IMR-90 (cell line): Measurements from ENCODE around the gene NCAPH2. TPM values are rescaled to one million over a fixed set of nuclear protein-coding genes. Genes with fewer than 3 reads are reported as not detected.

Experiments
- ATAC-seq: fragments of 200-7000 bp; cut with Tn5 transposase; 2 replicates; pipeline ENCODE4 v1.9.1; 2020; ENCODE audit warnings: low read depth, mild to moderate bottlenecking, moderate library complexity
- BruUV-seq: library from RNA; stranded (reverse); fragments of 400-500 nt; replicated peaks from 2 replicates; lab custom pipeline; 2021; lab: Mats Ljungman, UMichigan
- CTCF ChIA-PET: fragments of 300-600 bp; formaldehyde crosslinking; extraction: SDS; loops from one replicate; lab custom pipeline; 2021; ENCODE audit warnings: antibody characterized with exemption; lab: Yijun Ruan, JAX
- POLR2A ChIA-PET: fragments of 300-600 bp; sonication (Branson Sonifier 250); formaldehyde crosslinking; loops from one replicate; lab custom pipeline; 2022; ENCODE audit warnings: antibody characterized with exemption; ENCODE audit not compliant: unreplicated experiment; lab: Charles Lee
- DNase-seq: peaks from one replicate; pipeline ENCODE4 v3.0.0; 2013
- H2AFZ ChIP-seq: replicated peaks from 2 replicates; pipeline ENCODE3; 2013; ENCODE audit warnings: low read length, mild to moderate bottlenecking; ENCODE audit not compliant: poor library complexity
- H2AK5ac ChIP-seq: 2 replicates; pipeline ENCODE4 v1.6.1; 2013; ENCODE audit warnings: low read depth, low read length, inconsistent platforms
- H2AK9ac ChIP-seq: replicated peaks from 2 replicates; pipeline ENCODE3; 2013; ENCODE audit warnings: mild to moderate bottlenecking, low read depth, low read length, moderate library complexity; ENCODE audit not compliant: poor library complexity
- H2BK120ac ChIP-seq: 2 replicates; pipeline ENCODE4 v1.6.1; 2013; ENCODE audit warnings: low read depth, low read length, inconsistent platforms
- H2BK15ac ChIP-seq: 3 replicates; pipeline ENCODE4 v1.6.1; 2013; ENCODE audit warnings: low read depth, low read length, inconsistent platforms
- H2BK20ac ChIP-seq: 2 replicates; pipeline ENCODE4 v1.6.1; 2013; ENCODE audit warnings: low read depth, mild to moderate bottlenecking, inconsistent platforms, low read length, moderate library complexity
- H2BK5ac ChIP-seq: 2 replicates; pipeline ENCODE4 v1.6.1; 2013; ENCODE audit warnings: mild to moderate bottlenecking, low read depth, low read length, inconsistent platforms; ENCODE audit not compliant: poor library complexity, severe bottlenecking
- H3K14ac ChIP-seq: replicated peaks from 2 replicates; pipeline ENCODE4 v1.6.1; 2013; ENCODE audit warnings: low read depth, low read length, inconsistent platforms
- H3K18ac ChIP-seq: 2 replicates; pipeline ENCODE4 v1.6.1; 2013; ENCODE audit warnings: low read depth, low read length, control low read depth
- H3K23ac ChIP-seq: 2 replicates; pipeline ENCODE4 v1.6.1; 2013; ENCODE audit warnings: low read depth, low read length, inconsistent platforms
- H3K27ac ChIP-seq: 2 replicates; pipeline ENCODE4 v1.5.1; 2013; ENCODE audit warnings: mild to moderate bottlenecking, control low read depth, low read length; ENCODE audit not compliant: insufficient read depth
- H3K27me3 ChIP-seq: 2 replicates; pipeline ENCODE4 v1.6.1; 2013; ENCODE audit warnings: low read length; ENCODE audit not compliant: control insufficient read depth, insufficient read depth
- H3K36me3 ChIP-seq: 2 replicates; pipeline ENCODE4 v1.6.1; 2013; ENCODE audit warnings: low read length, mixed read lengths; ENCODE audit not compliant: control insufficient read depth, insufficient read depth
- H3K4ac ChIP-seq: 2 replicates; pipeline ENCODE4 v1.6.1; 2013; ENCODE audit warnings: low read depth, low read length, inconsistent platforms
- H3K4me1 ChIP-seq: 2 replicates; pipeline ENCODE4 v1.6.1; 2013; ENCODE audit warnings: low read length, mixed read lengths; ENCODE audit not compliant: control insufficient read depth, insufficient read depth
- H3K4me2 ChIP-seq: 2 replicates; pipeline ENCODE4 v1.6.1; 2013; ENCODE audit warnings: low read depth, mild to moderate bottlenecking, control low read depth, low read length, moderate library complexity
- H3K4me3 ChIP-seq: 2 replicates; pipeline ENCODE4 v1.5.1; 2013; ENCODE audit warnings: low read depth, mild to moderate bottlenecking, control low read depth, low read length, moderate library complexity; ENCODE audit not compliant: insufficient read depth
- H3K56ac ChIP-seq: 2 replicates; pipeline ENCODE4 v1.6.1; 2013; ENCODE audit warnings: low read length, inconsistent platforms; ENCODE audit not compliant: insufficient read depth; ENCODE audit errors: extremely low read depth
- H3K79me1 ChIP-seq, 2 experiments: 2 replicates each; pipeline ENCODE4 v1.6.1; 2013; ENCODE audit warnings: low read length in 2 of 2, inconsistent platforms in 1 of 2, low read depth in 1 of 2
- H3K9ac ChIP-seq: 2 replicates; pipeline ENCODE4 v1.6.1; 2013; ENCODE audit warnings: low read depth, low read length, control low read depth
- H3K9me1 ChIP-seq: 2 replicates; pipeline ENCODE4 v1.6.1; 2013; ENCODE audit warnings: low read length, inconsistent platforms; ENCODE audit not compliant: insufficient read depth
- H3K9me3 ChIP-seq: 2 replicates; pipeline ENCODE4 v1.6.1; 2013; ENCODE audit warnings: low read length; ENCODE audit not compliant: control insufficient read depth, insufficient read depth
- H4K20me1 ChIP-seq: 2 replicates; pipeline ENCODE4 v1.6.1; 2013; ENCODE audit warnings: low read length, inconsistent platforms; ENCODE audit not compliant: insufficient read depth
- H4K5ac ChIP-seq: 2 replicates; pipeline ENCODE4 v1.6.1; 2013; ENCODE audit warnings: mild to moderate bottlenecking, low read depth, low read length, control low read depth
- H4K8ac ChIP-seq, 2 experiments: 2 replicates each; pipeline ENCODE4 v1.6.1; 2013; ENCODE audit warnings: low read depth in 2 of 2, low read length in 2 of 2, control low read depth in 1 of 2, inconsistent platforms in 1 of 2
- H4K91ac ChIP-seq: 2 replicates; pipeline ENCODE4 v1.6.1; 2013; ENCODE audit warnings: low read depth, low read length, inconsistent platforms; ENCODE audit not compliant: insufficient read depth
- BHLHE40 ChIP-seq: fragments of 150-350 bp; IDR thresholded peaks from 2 replicates; pipeline ENCODE4 v1.6.1; 2016; ENCODE audit warnings: mild to moderate bottlenecking, low read depth, low read length
- CEBPB ChIP-seq: IDR thresholded peaks from 2 replicates; pipeline ENCODE4 v1.6.1; 2012; ENCODE audit warnings: low read depth, low read length, improper control_type of control experiment
- CHD1 ChIP-seq: IDR thresholded peaks from 2 replicates; pipeline ENCODE4 v1.6.1; 2012; ENCODE audit warnings: low read depth, low read length, improper control_type of control experiment
- FOS ChIP-seq: fragments of 150-350 bp; IDR thresholded peaks from 2 replicates; pipeline ENCODE4 v1.6.1; 2016; ENCODE audit warnings: low read depth, low read length
- MAFK ChIP-seq: IDR thresholded peaks from 2 replicates; pipeline ENCODE4 v1.6.1; 2012; ENCODE audit warnings: low read depth, low read length, improper control_type of control experiment
- MAZ ChIP-seq: IDR thresholded peaks from 2 replicates; pipeline ENCODE4 v1.6.1; 2012; ENCODE audit warnings: low read depth, mild to moderate bottlenecking, low read length, improper control_type of control experiment, moderate library complexity, borderline replicate concordance
- MXI1 ChIP-seq: IDR thresholded peaks from 2 replicates; pipeline ENCODE4 v1.6.1; 2012; ENCODE audit warnings: low read depth, mild to moderate bottlenecking, low read length, moderate library complexity, borderline replicate concordance
- NFE2L2 ChIP-seq: fragments of 150-350 bp; IDR thresholded peaks from 2 replicates; pipeline ENCODE4 v1.6.1; 2016; ENCODE audit warnings: low read depth, mild to moderate bottlenecking, low read length
- POLR2A ChIP-seq: IDR thresholded peaks from 2 replicates; pipeline ENCODE4 v1.6.1; 2012; ENCODE audit warnings: mild to moderate bottlenecking, low read depth, low read length
- RAD21 ChIP-seq: IDR thresholded peaks from 2 replicates; pipeline ENCODE4 v1.6.1; 2012; ENCODE audit warnings: low read length, improper control_type of control experiment
- RCOR1 ChIP-seq: IDR thresholded peaks from 2 replicates; pipeline ENCODE4 v1.6.1; 2012; ENCODE audit warnings: mild to moderate bottlenecking, low read length, improper control_type of control experiment; ENCODE audit not compliant: insufficient replicate concordance
- RFX5 ChIP-seq: IDR thresholded peaks from 2 replicates; pipeline ENCODE4 v1.8.0; 2012; ENCODE audit warnings: low read depth, mild to moderate bottlenecking, low read length, moderate library complexity
- SMC3 ChIP-seq: fragments of 150-350 bp; IDR thresholded peaks from 2 replicates; pipeline ENCODE4 v1.6.1; 2016; ENCODE audit warnings: low read depth, mild to moderate bottlenecking, antibody characterized with exemption, low read length, moderate library complexity
- WGBS, 2 experiments: methylation state at CpG; one replicate each; pipeline versions ENCODE4 v1.1.5 to v1.1.7; 2013; ENCODE audit warnings: missing lambda C conversion rate in 2 of 2; ENCODE audit not compliant: insufficient read length in 1 of 2; ENCODE audit errors: extremely low coverage in 2 of 2; 5-methylcytosine and 5-hydroxymethylcytosine counted together
- dilution Hi-C: fragments of 300-500 bp; cut with HindIII; formaldehyde crosslinking; loops from one replicate; pipeline ENCODE4 v1.14.3; 2018; ENCODE audit warnings: low sequenced_read_pairs; ENCODE audit not compliant: unreplicated experiment
- in situ Hi-C: fragments of 300-500 bp; cut with MboI; formaldehyde crosslinking; loops from 3 replicates; pipeline ENCODE4 v1.14.3; 2019; ENCODE audit warnings: low sequenced_read_pairs, inconsistent platforms, mixed read lengths
- intact Hi-C: fragments of 100-400 bp; cut with micrococcal nuclease; formaldehyde crosslinking; loops from 2 replicates; pipeline ENCODE4 v1.10.0; 2022
- polyA plus RNA-seq, 3 experiments: library from polyadenylated mRNA; depleted of rRNA; stranded (reverse); fragments of >200 nt; gene quantifications; 2 replicates each; pipeline ENCODE4 v1.2.3, GENCODE V29; 2012; ENCODE audit warnings: low replicate concordance in 1 of 3
- total RNA-seq: library from RNA; depleted of rRNA; stranded (reverse); fragments of >200 nt; gene quantifications from 2 replicates; pipeline ENCODE4 v1.2.3, GENCODE V29; 2012
- TF ChIP-seq, protein P1 (sequence below): conservative IDR thresholded peaks from 2 replicates; pipeline ENCODE4 v1.5.1; 2012; ENCODE audit warnings: mild to moderate bottlenecking, low read depth, low read length, improper control_type of control experiment
- TF ChIP-seq, protein P2 (sequence below): fragments of 150-350 bp; IDR thresholded peaks from 2 replicates; pipeline ENCODE4 v1.6.1; 2016; ENCODE audit warnings: low read depth, mild to moderate bottlenecking, low read length, moderate library complexity, borderline replicate concordance
- TF ChIP-seq, protein P3 (sequence below): fragments of 150-350 bp; IDR thresholded peaks from 2 replicates; pipeline ENCODE4 v1.6.1; 2017; ENCODE audit warnings: mild to moderate bottlenecking, antibody characterized with exemption, low read length, low read depth

The NCAPH2 gene
- total and polyA plus RNA-seq, 2 of the 4 experiments (the other 2 are of a cell fraction): 30.2 to 38.5 TPM

DNA sequence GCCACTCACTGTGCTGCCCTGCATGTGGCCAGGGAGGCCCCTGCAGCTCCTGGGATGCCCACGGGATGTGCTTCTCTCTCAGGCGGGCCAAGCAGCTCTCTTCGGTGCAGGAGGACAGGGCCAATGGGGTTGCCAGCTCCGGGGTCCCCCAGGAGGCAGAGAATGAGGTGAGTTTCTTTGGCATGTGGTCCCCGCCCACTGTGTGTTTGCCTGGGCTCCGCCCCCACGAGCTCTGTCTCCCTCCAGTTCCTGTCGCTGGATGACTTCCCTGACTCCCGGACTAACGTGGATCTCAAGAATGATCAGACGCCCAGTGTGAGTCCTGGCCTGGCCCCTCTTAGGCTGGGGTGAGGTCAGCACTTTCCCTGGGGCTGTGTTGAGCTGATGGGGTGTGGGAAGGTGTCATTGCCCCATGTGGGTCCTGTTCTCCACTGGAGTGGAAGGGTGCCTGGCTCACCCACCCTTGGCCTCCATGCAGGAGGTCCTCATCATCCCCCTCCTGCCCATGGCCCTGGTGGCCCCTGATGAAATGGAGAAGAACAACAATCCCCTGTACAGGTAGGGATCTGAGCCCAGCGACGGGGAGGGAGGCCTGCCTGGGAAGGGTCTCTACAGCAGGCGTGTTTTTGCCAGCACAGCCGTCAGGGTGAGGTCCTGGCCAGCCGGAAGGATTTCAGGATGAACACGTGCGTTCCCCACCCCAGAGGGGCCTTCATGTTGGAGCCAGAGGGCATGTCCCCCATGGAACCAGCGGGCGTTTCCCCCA is 9.7 kb downstream of the NCAPH2 start:
- H2BK5ac ChIP-seq: no peak overlapping the region
- BruUV-seq: no TSS peak

More for the DNA sequence above, 9.7 kb downstream of the NCAPH2 start:
- Histone ChIP-seq H4K5ac (no peak overlapping the region), H3K36me3 (peaks cover 36% of the 10 kb centered on the region), H3K4ac (no peak overlapping the region), H3K4me3 (no peak overlapping the region), H3K4me1 (no peaks in the 10 kb centered on the region), H3K56ac (no peak overlapping the region), H2AK5ac (no peak overlapping the region), H3K4me2 (no peak overlapping the region), H3K27ac (no peak overlapping the region), H2AFZ (no peak overlapping the region), H3K14ac (no peak overlapping the region), H2AK9ac (no peak overlapping the region), H2BK20ac (no peak overlapping the region), H3K18ac (no peak overlapping the region), H4K20me1 (peaks cover 4% of the 10 kb centered on the region), H3K9me3 (no peaks in the 10 kb centered on the region), H2BK120ac (no peak overlapping the region), H3K9ac (no peak overlapping the region), H3K9me1 (no peaks in the 10 kb centered on the region), H4K8ac (no peak overlapping the region), H4K91ac (no peak overlapping the region), H3K27me3 (no peaks in the 10 kb centered on the region), H3K79me1 (peaks cover 22 to 37% of the 10 kb centered on the region in 2 experiments), H2BK15ac (no peak overlapping the region), H3K23ac (no peak overlapping the region)
- ATAC-seq: no peak
- intact Hi-C loops: no loop called here
- no peak for DNase-seq
- 97% methylated on average over 9 of the region's 20 CpGs; no CpG with 5 or more reads in 1 of the 2 experiments for WGBS, 2 experiments
- dilution Hi-C loops: no loop called here
- ChIA-PET CTCF (no interaction called here), POLR2A (no interaction called here)
- in situ Hi-C loops: no loop called here
- TF ChIP-seq MAFK (no peak), RFX5 (no peak), SMC3 (no peak), RAD21 (no peak), MXI1 (no peak), POLR2A (no peak), CHD1 (no peak), BHLHE40 (no peak), RCOR1 (no peak), MAZ (no peak), CEBPB (no peak), FOS (no peak), NFE2L2 (no peak)
- TF ChIP-seq, protein P1, sequence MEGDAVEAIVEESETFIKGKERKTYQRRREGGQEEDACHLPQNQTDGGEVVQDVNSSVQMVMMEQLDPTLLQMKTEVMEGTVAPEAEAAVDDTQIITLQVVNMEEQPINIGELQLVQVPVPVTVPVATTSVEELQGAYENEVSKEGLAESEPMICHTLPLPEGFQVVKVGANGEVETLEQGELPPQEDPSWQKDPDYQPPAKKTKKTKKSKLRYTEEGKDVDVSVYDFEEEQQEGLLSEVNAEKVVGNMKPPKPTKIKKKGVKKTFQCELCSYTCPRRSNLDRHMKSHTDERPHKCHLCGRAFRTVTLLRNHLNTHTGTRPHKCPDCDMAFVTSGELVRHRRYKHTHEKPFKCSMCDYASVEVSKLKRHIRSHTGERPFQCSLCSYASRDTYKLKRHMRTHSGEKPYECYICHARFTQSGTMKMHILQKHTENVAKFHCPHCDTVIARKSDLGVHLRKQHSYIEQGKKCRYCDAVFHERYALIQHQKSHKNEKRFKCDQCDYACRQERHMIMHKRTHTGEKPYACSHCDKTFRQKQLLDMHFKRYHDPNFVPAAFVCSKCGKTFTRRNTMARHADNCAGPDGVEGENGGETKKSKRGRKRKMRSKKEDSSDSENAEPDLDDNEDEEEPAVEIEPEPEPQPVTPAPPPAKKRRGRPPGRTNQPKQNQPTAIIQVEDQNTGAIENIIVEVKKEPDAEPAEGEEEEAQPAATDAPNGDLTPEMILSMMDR: no peak
- TF ChIP-seq, protein P2, sequence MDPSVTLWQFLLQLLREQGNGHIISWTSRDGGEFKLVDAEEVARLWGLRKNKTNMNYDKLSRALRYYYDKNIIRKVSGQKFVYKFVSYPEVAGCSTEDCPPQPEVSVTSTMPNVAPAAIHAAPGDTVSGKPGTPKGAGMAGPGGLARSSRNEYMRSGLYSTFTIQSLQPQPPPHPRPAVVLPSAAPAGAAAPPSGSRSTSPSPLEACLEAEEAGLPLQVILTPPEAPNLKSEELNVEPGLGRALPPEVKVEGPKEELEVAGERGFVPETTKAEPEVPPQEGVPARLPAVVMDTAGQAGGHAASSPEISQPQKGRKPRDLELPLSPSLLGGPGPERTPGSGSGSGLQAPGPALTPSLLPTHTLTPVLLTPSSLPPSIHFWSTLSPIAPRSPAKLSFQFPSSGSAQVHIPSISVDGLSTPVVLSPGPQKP: no peak
- TF ChIP-seq, protein P3, sequence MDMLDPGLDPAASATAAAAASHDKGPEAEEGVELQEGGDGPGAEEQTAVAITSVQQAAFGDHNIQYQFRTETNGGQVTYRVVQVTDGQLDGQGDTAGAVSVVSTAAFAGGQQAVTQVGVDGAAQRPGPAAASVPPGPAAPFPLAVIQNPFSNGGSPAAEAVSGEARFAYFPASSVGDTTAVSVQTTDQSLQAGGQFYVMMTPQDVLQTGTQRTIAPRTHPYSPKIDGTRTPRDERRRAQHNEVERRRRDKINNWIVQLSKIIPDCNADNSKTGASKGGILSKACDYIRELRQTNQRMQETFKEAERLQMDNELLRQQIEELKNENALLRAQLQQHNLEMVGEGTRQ: no peak
